HG03060 (cell line): ENCODE data around the gene GRP.

Experiments used
- ATAC-seq: cut with Tn5 transposase; IDR thresholded peaks from one replicate; pipeline ENCODE4 v1.9.1; 2021; ENCODE audit warnings: low read depth, moderate number of reproducible peaks; ENCODE audit not compliant: unreplicated experiment

The GRP gene

DNA sequence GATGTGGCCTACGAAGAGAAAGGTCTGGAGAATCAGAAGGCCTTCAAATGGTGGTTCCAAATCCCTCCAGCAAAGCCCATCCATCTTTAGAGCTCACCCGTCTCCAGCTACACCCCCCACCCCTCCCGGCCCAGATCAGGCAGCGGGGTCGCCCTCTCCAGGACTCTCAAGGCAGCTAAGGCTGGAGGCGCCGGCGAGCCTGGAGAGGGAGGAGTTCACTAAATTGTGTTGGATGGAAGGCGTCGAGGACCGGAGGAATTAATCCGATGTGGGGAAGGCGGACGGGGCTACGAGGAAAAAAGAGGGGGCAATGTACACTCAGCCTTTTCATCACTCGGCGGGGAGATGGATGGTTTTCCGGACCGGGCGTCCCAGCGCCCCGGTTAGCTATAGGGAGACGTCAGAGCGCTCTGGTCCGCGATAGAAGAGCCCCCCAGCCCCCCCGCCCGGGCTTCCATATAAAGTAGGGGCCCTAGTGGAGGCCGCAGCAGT, at the start of gene GRP:
Gene GRP (plus strand): TSS at position 487 of the 492 bp plus-strand sequence. CDS start 108 bp downstream, outside the sequence.
- ATAC-seq = no peak

DNA sequence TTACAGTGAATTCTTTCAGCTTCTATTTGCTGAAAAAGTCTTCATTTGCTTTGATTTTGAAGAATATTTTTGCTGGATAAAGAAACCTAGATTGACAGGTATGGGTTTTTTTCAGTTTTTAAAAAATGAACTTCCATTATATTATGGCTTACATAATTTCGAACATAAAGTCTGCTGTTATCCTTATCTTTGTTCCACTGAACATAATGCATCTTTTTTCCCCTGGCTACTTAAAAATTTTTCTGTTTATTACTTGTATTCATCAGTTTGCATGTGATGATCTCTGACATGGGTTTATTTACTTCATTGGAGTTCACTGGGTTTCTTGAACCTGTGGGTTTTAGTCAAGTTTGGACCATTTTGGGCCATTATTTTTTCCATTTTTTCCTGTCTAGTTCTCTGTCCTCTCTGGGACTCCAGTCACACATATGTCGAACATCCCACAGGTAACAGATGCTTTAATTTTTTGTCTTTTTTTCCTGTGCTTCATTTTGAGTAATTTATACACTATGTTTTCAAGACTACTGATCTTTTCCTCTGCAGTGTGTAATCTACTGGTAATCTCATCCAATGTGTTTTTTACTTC, 47.2 kb upstream of the GRP start:
- ATAC-seq = no peak

DNA sequence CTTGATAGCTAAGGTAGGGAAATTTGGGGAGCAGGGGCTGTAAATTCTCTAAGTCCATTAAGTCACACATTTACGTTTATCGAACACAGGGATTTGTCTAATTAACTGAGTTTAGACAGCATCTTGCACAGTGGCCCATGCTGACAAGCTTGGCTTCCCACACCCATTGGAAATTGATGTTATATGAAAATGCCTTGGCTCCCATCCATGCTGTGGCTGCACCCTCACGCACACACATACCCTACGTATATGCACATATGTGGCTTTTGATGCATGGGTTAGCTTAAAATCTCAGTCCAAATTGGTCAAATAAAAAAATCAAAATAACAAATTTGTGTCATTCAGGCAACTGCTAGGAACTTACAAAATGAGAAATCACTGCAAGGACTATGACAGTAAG, 42.5 kb upstream of the GRP start:
- ATAC-seq = no peak

DNA sequence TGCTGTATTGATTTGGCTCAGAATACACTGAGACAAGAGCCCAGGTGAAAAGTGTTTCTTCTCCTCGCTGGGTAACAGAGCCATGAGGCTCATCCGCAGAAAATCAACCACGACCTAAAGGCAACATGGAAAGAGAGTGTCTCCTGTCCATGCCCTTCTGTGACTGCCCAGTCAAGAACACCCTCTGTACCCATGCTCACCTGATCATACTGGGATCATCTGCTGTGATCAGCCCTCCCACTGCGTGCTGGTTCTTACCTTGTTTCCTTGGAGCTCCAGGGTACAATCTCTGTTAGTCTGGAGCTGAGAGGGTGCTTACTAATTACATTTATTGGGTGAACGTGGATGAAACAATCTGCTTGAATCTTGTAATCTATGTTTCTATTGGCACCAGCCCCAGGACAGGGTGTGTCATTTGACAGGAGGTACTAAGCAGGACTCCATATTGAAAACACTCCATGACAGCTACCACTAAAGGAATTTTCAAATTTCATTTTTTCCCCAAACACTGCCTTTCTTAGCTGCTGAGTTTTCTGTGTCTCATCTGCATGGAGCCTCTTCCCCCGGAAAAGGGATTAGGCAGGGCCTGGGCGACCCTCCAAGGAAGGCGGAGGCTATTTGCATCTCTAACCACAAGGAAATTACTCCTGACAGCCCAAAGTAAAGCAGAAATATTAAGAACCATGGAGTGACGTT, 39.7 kb upstream of the GRP start:
- ATAC-seq = no peak

DNA sequence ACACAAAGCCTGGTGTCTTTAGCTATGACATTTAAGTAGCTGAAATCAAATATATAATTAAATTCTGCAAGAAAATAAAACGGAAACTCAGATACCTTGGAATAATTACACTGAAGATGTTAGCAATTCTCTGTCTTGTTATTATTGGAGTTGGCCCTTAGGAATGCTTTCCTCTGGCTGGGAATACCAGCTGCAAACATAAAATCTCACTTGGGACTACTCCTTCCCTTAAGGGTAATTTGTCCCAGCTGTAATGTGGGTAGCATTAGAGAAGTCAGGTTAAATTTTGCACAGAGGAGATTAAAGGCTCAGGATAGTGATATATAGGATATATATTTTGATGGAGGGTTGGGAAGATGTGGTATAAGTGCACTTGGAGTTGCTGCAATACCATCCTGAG, 37.3 kb upstream of the GRP start:
- no peak for ATAC-seq

DNA sequence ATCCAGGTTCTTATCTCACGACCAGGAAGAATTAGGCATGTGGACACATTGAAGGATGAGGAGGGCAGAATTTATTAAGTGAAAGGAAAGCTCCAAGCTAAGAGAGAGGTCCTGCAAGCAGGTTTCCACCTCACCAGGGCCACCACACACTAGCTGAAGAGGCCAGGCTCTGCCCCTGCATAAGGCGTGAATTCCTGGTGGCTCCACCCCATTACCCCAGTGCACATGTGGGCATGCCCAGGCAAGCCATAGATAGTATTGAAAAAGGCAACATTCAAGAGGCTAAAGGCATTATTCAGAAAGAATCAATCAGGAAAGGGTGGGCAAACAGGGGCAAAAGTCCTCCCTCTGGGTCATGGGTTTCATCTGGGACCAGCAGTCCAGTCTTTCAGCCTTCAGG, 30.9 kb upstream of the GRP start:
- no peak for ATAC-seq

DNA sequence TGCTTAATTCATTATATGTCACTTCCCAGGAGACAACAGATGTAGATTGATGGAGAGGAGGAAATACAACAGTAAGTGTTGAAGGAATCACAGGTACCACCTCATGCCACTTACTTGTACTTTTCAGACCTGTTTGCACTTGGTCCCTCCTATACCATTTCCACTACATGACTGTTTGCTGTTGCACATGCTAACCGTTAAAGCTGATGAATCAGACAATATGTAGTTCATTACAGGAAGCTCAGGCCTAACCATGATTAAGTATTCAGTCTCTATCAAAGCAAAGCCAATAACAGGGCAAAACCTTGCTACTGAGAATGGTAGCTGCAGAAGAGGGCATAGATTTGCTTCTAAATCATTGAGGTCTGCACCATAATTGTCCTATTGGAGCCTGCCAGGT, 30.2 kb upstream of the GRP start:
- ATAC-seq = no peak

DNA sequence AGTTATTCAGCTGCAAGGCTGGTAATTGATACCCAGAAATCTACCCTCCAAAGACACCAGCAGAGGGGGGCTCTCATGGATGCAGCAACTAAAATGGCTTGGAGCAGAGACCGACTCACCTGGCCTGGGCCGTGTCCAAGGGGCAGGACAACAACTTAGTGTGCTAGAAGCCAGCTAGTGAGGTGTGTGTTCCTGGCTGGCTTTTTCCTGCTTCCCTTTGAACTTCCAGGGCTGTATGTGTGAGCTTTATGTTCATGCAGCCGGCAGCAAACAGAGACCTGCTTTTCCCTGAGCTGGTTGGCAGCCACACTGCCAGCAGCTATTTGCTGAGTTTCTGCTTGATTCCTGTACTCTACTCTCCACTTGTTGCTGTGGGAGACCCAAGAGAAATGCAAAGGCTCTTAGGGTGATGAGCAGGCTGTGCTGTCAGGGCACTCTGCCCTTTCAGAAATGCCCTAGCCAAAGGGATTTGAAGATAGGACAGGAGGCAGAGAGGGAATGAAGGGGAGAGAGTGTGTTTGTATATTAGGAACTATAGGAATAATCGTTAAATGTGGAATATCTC, 23.7 kb upstream of the GRP start:
- ATAC-seq = no peak

DNA sequence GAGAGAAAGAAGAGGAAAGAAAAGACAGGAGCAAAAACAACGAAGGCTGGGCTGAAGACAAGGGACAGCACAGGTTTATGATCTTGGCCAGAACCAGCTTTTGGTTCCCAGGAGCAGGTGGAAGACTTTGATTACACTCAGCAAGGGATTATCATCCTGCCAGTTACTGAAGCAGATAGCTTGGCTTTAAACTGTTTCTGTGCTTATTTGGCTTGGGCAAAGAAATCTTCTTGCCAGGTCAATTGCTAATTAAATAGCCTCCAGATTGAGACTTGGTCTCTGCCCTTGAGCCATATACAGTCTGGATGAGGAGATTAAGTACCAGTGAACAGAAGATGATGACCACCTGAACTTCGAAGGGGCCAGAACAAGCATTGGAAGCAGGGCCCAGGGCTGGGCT, 22.3 kb upstream of the GRP start:
- no peak for ATAC-seq

DNA sequence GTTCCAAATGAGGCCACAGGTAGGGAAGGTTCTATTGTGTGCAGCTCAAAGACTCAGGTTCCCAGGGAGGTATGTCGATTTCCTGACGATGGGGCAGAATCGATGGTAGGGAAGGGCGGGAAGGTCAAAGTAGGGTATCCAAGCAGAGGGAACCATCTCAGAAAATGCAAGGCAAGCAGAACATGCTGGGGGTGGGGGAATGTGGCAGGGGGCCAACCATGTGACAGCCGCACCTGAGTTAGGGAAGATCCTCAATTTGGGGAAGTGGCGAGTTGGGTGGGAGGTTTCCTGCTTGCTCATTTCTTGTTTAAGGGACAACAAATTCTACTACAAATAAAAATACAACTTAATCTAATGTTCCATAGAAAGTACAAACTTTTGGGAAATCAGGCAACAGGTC, 21.7 kb upstream of the GRP start:
- no peak for ATAC-seq

DNA sequence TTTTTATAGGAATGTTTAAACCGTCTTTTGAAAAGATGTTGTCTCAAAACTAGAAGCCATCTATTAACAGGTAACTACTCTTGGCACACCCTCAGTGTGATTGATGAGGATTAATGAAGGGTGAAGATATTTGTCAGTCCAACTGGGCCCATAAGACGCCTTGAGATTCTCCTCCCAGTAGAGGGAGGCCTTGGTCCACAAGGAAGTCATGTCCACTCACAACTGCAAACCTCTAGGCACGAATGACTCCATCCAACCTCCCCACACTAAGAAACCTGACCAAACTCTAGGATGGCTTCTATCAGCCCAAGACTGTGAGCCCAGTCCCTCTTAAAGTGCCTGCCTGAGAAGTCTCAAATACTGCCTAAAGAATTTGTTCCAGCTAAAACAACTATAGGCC, 19.2 kb upstream of the GRP start:
- ATAC-seq = no peak

DNA sequence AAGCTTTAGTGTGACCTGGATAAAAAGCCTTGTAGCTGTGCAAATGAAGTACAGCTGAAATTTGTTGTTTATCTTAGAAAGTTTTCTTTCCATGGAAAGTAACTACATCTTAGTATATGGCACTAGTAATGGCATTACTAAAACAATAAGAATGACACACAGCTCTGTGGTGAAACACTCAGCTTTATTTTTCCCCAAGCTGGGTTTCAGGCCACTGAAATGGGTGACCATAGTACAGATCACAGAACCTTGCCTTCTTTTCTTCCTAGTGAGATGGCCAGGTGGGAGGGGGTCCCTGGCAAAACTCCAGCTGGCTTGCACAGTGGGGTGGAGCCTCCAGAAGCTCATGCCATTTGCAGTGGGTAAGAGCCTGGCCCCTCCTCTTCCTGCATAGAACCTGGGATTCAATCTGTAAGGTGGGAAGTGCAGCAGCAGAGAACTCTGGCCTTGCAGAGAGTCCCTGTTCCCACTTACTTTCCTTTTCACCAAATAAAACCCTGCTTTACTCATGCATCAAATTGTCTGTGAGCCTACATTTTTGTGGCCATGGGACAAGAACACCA, 17.6 kb upstream of the GRP start:
- no peak for ATAC-seq

DNA sequence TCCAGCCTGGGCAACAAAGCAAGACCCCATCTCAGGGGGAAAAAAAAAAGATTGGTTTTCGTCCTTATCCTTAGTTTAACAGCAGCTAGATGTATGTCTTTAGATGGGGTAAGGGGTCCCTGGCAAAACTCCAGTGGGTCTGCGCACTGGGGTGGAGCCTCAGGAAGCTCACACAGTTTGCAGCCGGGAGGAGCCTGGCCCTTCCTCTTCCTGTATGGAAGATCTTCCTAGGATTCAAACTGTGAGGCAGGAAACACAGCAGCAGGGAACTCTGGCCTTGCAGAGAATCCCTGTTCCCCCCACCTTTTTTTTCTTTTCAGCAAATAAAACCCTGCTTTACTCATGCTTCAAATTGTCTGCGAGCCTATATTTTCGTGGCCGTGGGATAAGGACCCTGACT, 12.5 kb upstream of the GRP start:
- ATAC-seq = no peak

DNA sequence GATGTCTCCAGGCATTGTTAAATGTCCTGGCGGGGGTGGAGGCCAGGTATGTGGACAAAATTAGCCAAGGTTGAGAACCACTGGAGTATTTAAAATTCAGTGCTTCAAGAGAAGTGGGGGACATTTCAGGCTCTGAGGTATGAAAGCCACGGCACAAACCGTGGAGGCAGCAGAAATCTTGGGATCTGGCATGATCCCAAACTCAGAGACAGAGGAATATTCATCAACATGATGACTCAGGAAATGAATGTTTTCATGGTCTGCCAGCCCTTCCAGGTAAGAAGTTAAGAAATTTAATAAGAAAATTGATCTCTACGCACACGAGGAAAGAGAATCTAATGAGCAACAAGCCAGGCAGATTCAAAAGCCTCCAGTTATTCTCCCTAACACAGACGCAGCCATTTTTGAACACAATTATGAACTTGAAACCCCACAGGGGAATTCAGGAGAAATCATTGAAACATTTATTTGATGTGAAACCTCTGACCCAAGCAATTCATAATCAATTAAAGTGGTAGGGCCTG, 11.3 kb upstream of the GRP start:
- ATAC-seq = no peak

DNA sequence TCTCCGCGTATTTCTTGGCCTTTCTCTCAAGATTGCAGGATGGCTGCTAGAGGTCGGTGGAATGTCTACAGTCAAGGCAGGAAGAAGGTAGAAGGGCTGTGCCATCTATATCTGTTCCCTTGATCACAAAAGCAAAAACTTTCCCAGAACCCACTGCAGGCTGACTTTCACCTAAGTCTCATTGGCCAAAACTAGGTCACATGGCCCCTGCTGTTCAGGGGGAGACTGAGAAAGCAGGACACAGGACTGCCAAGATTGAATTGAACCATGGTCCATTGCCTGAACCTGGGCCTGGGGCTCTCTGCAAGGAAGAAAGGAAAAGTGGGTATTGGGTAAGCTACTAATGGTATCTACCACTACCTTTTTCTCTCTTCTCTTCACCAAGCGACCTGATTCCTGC, 9.7 kb upstream of the GRP start:
- ATAC-seq = no peak

DNA sequence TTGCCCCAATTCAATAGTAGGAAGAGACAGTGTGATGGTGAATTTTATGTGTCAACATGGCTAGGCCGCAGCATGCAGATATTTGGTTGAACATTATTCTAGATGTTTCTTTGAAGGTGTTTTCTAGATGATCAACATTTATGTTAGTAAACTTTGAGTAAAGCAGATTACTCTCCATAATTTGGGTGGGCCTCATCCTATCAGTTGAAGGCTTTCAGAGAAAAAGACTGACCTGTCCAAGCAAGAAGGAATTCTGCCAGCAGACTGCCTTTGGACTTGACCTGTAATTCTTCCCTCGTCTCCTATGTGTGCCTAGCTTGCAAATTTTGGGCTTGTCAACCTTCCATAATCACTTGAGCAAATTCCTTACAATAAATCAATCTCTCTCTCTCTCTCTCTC, 8.3 kb upstream of the GRP start:
- ATAC-seq = no peak

DNA sequence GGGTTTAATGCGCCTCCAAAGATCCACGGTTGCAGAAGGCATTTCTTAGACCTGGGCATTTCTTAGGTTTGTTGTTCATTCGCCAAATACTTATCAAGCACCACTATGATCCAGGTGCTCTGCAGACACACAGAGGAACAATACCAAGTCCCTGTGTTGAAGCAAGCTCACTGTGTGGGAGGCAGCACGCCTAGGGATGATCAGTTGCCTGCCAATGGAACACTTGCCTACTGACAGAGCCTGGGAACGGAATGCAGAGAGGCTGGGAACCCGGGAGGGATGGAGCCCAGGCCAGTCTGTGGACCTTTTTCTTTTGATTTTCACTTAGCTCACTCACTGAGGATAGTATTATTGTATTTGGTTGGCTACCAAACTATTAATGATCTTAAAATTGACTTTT, 1.9 kb upstream of the GRP start:
- no peak for ATAC-seq

DNA sequence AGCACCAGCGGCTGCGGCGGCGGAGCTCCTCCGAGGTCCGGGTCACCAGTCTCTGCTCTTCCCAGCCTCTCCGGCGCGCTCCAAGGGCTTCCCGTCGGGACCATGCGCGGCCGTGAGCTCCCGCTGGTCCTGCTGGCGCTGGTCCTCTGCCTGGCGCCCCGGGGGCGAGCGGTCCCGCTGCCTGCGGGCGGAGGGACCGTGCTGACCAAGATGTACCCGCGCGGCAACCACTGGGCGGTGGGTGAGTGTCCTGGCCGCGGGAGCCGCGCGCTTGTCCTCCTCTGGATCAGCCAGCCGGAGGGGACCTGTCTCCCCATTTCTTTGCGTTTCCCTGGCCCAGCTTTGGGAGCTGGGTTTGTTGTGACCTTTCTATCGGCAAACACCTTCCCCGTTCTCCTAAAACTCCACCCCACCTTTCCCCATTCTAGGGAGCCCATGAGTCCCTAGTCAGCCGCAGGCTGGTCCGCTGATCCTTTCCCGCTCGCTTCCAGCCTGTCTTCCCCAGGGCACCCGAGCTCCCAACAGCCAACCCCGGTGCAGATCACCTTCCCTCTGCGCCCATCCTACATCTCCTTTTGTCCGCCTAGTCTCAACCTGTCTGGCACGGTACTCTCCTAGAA, 316 bp downstream of the GRP start:
- no peak for ATAC-seq

DNA sequence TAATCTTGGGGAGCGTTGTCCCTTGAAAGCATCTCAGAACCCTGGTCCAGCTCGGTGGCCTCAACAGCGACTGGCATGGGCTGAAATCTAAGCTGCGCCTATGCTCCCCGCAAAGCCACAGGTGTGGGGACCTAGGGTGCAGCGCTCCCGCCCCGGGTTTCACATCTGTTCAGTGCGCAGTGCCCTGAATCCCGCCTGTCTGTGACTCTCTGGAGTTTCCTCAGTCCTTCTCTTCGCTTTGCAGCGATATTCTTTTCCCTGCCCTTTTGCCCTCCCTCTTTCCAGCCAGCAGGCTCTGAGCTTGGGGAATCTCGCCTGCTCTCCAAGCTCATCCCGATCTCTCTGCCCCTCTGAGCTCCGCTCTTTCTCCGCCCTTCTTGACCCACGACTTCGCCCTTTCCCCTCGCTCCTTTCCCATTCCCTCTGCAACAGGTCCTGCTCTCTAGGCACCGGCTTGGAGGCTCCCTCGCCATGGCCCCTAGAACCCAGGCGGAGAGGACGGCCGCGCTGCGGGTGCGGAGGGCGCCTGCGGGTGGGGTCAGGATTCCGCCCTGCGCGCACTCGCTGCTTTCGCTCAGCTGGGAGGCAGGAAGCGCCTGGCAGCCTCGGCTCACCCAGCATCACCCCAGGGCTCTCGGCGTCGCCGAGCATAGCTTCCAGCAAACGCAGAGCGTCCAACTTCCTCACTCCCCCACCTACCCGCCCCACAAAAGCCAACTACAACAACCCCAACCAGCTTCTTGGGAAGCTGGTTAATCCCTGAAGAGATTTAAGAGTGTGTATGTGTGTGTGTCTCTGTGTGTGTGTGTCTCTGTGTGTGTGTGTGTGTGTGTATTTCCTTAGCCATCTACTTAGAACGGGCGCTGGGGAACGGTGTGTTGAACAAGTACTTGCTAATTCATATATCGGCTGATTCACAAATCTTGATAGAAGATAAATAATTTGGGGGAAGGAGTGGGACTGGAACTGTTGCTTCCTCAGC, 1.1 kb downstream of the GRP start:
- no peak for ATAC-seq

DNA sequence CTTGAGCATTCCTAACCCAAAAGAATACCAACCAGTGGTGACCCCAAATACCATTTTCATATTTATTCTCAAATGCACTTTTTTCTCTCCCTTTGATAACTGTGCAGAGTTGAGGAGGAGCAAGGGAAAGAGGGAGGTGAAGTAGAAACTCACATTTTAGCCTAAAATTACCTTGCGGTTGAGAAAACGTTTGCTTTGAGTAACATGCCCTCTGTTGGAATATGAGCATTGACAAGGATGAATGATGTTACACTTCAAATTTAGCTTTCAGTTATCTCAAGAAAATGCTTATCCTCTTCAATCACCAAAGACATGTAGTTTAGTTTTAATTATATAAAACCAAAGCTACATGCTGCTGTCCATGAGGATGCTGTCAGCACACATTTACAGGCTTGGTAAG, 2.4 kb downstream of the GRP start:
- ATAC-seq = no peak
